Left cardiac atrium (tissue), 4 donors: ENCODE data around the gene FUT6. TPM values are rescaled to one million over a fixed set of nuclear protein-coding genes. Genes with fewer than 3 reads are reported as not detected.
"Not testable (repeated sequence)": the region's sequence is repeated elsewhere in the genome, so short reads cannot be mapped to it uniquely, and the experiment has no call there.

ENCODE experiments used
- ATAC-seq, 2 donors: fragments of 200-7000 bp; cut with Tn5 transposase; one replicate each; pipeline ENCODE4 v1.9.1; 2020; ENCODE audit warnings: mild to moderate bottlenecking in 2 of 2, moderate library complexity in 2 of 2
- DNase-seq: peaks from one replicate; pipeline ENCODE4 v3.0.0-alpha.2; 2020
- intact Hi-C, 2 donors: fragments of 100-400 bp; cut with DNase I; formaldehyde crosslinking; loops; one replicate each; pipeline versions ENCODE4 v1.14.1 to v1.15.1; 2022 to 2023
- total RNA-seq, 2 donors: library from RNA; stranded (reverse); fragmentation: NEBNext Ultra II Directional; extraction: Animal tissue kit (Norgen Biotek cat#: 25700); gene quantifications; one replicate each; pipeline ENCODE4 v1.2.1, GENCODE V29; 2021
- donor health status: DM: no; HTN: yes; CAD: no.
- donor health status: DM: no; HTN: yes; CAD: no; lungs with severe emphysema.
- donor health status: DM: yes; HTN: yes; CAD: no.
- donor health status: Dilated cardiomyopathy.

FUT6 gene
- total RNA-seq, 2 donors from 2014 or later: not detected

DNA sequence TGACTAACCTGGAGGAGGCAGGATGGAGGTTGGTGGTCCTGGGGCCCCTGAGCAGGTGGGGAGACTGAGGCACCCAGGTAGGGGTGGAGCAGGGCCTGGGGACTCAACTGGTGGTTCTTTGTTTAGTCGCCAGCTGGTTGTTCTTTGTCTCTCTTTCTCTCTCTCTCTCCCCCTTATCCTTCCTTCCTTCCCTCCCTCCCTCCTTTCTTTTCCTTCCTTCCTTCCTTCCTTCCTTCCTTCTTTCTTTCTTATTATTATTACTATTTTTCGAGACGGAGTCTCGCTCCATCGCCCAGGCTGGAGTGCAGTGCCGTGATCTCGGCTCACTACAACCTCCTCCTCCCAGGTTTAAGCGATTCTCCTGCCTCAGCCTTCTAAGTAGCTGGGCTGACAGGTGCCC is 41.3 kb downstream of the FUT6 start:
- intact Hi-C loops: no loop called here
- DNase-seq (no peak), ATAC-seq (no peak)

DNA sequence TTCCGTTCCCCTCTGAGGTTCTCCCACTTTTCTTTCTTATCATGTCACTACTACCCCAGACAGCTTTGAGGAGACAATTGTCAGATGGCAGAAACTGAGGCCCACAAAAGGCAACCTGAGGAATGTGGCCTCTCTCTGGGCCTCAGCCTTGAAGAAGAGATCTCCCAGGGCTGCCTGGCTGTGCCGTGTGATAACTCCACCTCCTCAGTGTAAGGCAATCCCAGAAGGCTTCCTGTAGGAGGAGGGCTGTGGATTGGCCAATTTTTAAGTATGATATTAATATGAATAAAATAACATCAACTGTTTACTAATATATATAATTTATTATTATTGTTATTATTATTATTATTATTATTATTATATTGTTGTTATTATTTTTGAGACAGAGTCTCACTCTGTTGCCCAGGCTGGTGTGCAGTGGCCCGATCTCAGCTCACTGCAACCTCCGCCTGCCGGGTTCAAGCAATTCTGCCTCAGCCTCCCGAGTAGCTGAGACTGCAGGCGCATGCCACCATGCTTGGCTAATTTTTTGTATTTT is 44.1 kb downstream of the FUT6 start:
- ATAC-seq: no peak
- intact Hi-C loops: no loop called here

DNA sequence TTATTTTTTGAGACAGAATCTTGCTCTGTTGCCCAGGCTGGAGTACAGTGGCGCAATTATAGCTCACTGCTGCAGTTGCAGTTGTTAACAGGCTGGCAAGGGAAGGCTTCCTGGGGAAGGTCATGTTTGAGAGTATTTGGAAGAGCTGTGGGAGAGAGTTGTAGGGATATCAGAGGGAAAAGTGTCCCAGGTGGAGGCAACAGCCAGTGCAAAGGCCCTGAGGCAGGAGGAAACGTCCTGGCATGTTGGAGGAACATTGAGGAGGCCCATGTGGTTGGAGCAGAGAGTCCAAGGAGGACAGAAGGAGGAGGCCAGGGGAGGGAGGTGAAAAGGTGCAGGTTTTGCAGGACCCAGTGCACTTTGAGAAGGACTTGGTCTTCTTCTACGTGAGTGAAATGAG is 46.3 kb downstream of the FUT6 start:
- ATAC-seq (no peak), DNase-seq (no peak)
- intact Hi-C loops: no loop called here

More for the DNA sequence above, 44.1 kb downstream of the FUT6 start:
- DNase-seq: no peak

DNA sequence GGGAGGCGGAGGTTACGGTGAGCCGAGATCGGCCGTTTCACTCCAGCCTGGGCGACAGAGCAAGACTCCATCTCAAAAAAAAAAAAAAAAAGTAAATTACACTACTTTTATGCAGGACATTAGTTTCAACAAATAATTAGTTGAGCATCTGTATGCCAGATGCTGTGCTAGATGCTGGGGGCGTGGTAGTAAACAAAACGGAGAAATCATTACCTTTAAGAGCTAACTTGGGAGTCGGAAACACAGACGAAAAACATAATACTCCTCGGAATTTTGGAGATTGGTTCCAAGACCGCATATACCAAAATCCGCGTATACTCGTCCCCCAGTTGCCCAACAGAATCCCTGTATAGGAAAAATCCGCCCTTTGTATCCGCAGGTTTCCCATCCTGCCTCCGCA is 47.3 kb downstream of the FUT6 start:
- ATAC-seq (no peak), DNase-seq (no peak)
- intact Hi-C loops: no loop called here

DNA sequence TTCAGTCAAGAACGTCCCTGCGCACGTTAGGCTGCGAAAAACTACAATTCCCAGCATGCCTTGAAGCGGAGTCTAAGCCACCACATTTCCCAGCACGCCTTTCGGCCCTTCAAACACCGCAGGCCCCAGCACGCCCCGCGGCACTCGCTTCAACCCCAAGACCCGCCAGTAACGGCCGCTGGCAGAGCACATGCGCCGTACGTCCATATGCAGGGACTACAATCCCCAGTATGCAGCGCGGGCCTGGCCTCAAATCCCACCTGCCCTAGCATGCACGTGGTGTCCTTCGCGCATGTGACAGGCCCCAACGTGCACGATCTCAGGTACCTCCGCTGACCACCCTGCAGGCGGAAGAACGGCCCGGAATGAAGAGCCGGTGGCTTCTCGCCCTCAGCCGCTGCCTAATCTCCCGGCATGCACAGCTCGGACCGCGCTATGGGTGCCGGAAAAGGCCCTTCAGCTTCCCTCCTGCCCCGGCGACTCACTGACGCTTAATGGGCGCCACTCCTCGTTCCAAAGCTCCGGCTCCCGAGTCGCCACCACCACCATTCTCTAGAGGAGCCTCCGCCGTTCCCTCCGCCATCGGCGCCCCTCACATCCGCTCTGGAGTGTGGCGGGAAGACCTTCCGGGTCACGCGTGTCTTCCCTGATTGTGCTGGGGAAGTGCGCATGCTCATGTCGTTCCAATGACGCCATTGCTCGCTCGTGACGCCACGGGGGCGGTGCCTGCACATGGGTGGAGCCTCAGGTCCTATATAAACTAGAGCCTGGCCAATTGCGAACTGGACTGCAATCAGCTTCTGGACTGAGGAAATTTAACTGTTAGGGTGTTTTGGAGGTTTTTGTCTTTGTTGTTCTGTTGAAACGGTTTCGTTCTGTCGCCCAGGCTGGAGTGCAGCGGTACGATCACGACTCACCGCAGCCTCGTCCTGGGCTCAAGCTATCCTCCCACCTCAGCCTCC is 48.7 kb downstream of the FUT6 start, which contains the start of gene DUS3L:
Gene DUS3L (minus strand): TSS at position 605 of the 962 bp plus-strand sequence. CDS start 22 bp downstream, at position 583.
- ATAC-seq (peak; percentile 97 to 98), DNase-seq (peak; percentile 97)
- intact Hi-C loops: no loop called here

DNA sequence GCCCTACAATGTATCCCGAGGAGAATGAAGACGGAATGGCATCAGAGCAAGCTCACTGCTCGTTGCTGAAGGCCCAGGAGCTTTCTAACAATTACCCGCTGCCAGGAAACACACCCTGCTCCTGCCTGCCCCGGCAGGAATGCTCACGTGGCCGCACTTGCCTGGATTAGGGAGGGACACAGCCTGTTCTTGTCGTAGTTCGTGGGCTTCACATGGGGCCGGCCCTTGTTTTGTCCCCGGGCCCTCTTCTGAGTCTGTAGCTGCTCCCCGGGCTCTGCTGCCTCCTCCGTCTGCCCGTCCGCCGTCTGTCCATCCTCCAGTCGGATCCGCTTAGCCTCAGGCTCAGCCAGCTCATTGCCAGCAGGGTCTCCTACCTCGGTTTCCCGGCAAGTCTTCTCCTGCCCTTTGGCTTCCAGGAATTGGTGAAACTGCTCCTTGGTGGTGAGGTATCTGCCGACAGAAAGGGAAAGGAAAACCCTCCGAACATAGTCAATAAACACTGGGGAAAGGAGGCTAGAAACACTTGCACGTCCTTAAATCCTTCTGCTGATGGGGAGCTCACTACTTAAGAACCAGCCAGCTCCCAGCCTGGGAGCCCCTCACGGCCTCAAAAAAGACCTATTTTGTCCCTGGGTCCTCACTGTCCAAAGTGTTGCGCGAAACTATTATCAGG is 49.5 kb downstream of the FUT6 start:
- ATAC-seq: no peak
- intact Hi-C loops: no loop called here
- no peak for DNase-seq

DNA sequence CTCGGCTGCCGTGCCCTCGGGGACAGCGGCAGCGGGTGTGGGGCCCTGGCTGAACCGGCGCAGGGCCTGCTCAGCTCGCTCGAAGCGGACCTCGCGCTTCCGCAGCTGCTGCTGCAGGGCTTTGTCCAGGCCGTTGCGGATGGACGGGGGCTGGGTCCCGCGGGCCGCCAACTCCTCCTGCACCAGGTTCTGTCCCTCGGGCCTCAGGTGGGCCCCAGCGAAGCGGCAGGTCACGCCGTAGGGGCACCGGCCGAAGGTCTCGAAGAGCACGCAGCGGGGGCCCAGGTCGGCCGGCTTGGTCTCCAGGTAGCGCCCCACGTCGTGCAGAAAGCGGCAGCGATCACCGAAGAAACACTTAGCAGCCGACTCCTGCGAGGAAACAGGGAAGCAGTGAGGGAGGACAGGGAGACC is 50.1 kb downstream of the FUT6 start:
- DNase-seq: no peak
- intact Hi-C loops: no loop called here

DNA sequence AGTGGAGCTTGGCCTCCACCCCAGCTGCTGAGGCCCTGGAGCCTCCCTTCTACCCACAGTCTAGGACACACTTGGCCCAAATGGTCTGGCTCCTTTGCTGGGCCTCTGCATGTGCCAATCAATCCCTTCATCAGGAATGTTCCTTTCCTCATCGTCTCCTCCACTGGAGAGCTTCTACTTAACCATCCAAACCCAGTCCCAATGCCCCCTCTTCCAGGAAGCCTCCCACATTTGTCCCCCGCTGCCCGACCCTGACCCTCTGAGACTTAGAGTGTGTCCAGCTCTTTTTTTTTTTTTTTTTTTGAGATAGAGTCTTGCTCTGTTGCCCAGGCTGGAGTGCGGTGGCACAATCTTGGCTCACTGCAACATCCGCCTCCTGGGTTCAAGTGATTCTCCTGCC is 51.1 kb downstream of the FUT6 start:
- intact Hi-C loops: no loop called here
- ATAC-seq (no peak), DNase-seq (no peak)

More for the DNA sequence above, 50.1 kb downstream of the FUT6 start:
- no peak for ATAC-seq

DNA sequence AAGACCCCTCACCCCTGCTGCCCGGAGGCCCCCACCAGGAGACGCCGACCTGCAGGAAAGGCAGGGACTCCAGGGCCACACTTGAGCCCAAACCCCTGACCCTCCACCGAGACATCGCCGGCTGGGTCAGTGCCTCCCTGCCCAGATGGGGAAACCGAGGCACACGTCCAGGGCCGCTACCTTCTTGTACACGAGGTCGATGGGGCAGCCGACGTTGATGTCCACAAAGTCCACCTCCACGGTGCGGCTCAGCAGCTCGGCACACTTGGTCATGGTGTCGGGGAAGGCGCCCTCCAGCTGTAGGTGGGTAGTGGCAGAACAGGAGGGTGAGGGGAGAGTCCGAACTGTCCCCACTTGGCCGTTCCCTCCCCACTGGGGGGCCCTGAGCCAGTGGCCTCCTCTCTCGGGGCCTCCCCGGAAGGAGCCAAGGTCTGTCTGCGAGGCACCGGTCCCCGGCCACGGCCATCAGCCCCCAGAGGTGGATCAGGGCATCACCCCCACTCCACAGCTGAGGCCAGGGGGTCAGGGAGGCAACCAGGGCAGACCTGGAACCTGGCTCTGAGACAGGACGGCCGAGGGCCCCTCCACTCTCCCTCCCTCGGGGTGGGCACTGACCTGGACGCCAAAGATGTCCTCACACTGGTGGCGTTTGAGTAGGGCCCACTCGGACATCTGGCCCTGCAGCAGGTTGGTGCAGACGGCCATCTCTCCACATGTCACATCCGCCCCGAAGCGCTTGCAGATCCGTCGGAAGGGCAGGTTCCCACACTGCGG is 51.9 kb downstream of the FUT6 start:
- intact Hi-C loops: no loop called here
- ATAC-seq (no peak), DNase-seq (no peak)

DNA sequence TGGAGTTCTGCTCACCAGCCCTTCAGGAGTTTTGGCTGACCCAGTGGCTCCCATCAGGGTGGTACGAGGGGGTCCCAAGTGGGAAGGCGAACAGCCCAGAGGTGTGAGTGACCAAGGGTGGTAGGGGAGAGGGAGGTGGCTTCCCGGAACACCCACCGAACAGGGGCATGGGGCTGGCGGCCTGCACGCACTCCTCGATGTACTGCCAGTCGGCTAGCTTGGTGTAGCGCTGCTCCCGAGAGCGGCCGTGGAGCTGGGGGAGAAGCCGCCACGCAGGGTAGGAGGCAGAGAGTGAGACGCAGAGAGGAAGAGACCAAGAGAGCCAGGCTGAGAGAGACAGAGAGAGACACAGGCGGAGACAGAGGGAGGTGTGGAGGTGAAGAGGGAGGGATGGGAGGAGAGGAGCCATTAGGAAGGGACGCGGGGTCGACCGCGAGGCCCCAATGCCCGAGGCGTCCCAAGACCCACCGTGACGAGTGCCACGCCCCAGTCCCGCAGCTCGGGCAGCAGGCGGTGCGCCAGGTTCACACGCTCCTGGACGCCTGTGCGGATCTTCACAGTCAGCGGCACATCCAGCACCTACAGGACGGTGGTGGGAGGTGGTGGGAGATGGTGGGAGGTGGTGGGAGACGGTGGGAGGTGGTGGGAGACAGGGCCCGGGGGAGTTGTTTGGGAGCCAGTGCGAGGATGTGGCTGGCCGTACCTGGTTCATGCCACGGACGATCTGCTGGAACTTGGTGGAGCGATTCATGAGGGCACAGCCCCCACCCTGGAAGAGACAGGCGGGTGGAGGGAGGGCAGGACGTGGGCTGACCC is 52.7 kb downstream of the FUT6 start:
- intact Hi-C loops: no loop called here
- no peak for DNase-seq
- no peak for ATAC-seq

DNA sequence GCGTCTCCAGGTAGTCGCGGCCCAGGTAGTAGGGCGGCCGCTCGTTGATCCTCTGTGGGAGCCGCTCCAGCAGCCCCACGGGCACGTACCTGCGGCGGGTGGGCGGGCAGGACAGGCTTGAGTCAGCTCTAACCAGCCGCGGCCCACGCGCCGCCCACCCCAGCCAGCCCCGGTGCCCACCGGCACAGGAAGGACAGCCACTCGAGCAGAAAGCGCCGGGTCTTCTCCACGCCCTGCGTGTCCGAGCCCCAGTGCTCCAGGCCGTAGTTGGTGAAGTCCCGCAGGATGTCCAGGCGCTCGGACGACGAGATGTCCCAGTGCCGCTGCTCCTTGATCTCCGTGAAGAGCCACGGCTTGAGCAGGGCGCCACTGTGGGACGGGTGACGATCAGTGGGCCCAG is 54.1 kb downstream of the FUT6 start:
- no peak for ATAC-seq

DNA sequence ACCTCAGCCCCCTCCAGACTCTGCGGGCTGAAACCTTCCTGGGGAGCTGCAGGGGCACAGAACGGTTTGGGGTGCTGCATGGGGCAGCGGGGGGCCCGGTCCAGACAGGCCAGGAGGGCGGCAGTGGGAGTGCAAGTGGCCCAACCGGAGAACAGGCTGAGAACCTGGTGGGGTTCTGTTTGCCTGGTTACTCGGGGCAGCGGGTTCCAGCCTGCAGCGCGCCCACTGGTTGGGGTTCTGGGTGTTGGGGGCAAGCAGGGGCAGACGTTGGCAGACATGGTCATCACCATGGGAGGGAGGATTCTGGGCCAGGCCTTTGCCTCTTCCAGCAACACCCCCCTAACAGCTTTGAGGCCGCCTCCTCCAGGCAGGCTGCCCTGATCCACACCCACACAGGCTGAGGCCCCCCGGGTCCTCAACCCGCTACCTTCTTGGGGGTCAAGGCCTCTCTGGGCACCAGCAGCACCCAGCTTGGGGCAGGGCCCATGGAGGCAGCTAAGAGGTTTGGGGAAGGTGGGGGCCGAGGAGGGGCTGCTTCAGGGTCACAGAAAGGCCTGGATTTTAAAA is 54.8 kb downstream of the FUT6 start, which contains the start of gene PRR22:
Gene PRR22 (minus strand): TSS at position 166 of the 567 bp plus-strand sequence. CDS start 86 bp downstream, at position 80.
- ATAC-seq: peak in 1 of 2 donors; percentile 2
- intact Hi-C loops: no loop called here
- no peak for DNase-seq

More for the DNA sequence above, 54.1 kb downstream of the FUT6 start:
- intact Hi-C loops: no loop called here
- DNase-seq: no peak

DNA sequence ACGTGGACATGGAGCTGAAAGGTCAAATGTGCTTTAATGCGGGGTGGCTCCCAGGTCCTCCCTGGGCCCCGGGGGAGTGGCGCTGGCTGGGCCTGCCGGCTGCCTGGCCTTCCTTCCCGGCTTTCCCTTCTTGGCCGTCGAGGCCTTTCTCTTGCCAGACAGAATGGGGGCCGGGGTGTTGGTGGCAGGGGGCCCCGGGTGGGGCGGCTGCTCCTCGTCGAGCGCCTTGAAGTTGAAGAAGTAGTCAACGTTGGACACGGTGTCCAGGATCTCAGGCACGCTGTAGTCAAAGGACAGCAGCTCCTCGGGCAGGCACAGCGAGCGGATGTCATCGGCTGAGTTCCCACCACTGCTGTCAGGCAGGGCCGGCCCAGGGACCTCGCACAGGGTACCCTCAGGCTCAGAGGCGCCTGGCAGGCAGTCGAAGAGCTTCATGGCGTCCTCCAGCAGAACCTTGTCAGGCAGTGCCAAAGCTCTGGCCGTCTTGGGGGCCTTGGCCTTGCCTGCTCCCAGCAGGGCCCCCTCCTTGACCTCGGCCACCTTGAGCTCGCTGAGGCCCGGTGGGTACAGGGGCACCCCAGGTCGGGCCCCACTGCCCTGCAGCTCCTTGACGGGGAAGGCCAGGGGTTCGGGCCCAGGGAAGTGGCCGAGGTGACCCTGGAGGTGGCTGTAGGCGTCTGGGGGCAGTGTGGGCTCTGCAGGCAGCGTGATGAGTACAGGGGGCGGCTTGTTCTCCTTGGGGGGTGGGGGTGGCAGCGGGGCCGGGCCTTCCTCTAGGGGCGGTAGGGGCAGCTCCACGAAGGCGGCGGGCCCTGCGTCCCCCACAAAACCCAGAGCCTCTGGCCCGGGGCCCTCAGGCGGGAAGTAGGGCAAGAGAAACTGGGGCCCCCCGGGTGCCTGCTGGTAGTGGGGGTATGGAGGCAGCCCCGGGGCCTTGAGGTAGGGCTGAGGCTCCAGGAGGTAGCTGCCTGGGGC is 56.3 kb downstream of the FUT6 start:
- ATAC-seq (peak in 1 of 2 donors; percentile 3), DNase-seq (no peak)
- intact Hi-C loops: no loop called here

DNA sequence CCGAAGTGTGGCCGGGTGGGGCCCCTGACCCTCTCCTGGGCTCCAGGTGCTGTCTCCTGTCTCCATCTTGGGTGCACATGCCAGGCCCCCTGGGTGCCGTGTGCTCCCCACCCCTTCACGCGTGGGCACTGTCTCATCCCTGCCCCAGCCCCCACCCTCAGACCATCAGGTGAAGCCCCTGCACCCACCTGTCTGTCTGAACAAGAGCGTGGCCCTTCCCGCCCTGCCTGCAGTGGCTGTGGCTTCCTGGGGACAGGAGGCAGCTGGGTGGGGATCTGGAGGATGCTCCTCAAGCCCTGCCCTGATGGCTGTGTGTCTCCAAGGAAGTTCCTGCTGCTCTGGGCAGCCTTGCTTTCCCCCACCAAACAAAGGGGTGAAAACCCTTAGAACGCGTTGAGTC is 57.2 kb downstream of the FUT6 start:
- intact Hi-C loops: no loop called here
- DNase-seq: no peak
- no peak for ATAC-seq

DNA sequence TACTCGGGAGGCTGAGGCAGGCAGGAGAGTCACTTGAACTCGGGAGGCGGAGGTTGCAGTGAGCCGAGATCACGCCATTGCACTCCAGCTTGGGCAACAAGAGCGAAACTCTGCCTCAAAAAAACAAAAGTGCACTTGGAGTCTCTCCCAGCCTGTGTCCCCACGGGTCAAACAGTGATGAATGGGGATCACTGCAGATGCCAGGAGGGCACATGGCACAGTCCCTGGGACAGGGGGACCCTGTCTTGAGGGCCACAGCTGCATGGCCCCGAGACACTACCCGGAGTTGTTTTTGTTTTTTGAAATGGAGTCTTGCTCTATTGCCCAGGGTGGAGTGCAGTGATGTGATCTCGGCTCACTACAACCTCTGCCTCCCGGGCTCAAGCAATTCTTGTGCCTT is 58.6 kb downstream of the FUT6 start:
- intact Hi-C loops, ATAC-seq, DNase-seq: not testable (repeated sequence)
